Measurements from ENCODE around the gene HDDC3.
"Not testable (repeated sequence)": the region's sequence is repeated elsewhere in the genome, so short reads cannot be mapped to it uniquely, and the experiment has no call there.

- TF ChIP-seq POLR2A, CTCF (IDR thresholded peaks at IDR 0.05): not testable (repeated sequence)
These were observed 35.2 kb downstream of the HDDC3 start for GRCh38 chr15:90897131-90897655.

Data from heart left ventricle (tissue), 13 donors.